PC-3 (cell line): ENCODE data around the gene DAPP1. TPM values are rescaled to one million over a fixed set of nuclear protein-coding genes. Genes with fewer than 3 reads are reported as not detected.

ENCODE experiments used
- ATAC-seq: fragments of 200-7000 bp; cut with Tn5 transposase; 2 replicates; pipeline ENCODE4 v1.9.1; 2020; ENCODE audit warnings: mild to moderate bottlenecking, moderate library complexity
- BruUV-seq: library from RNA; stranded (reverse); fragments of 400-500 nt; replicated peaks from 2 replicates; lab custom pipeline; 2021; lab: Mats Ljungman, UMichigan
- CTCF ChIA-PET: fragments of 300-600 bp; sonication (Branson Sonifier 250); formaldehyde crosslinking; loops from one replicate; lab custom pipeline; 2022; ENCODE audit warnings: antibody characterized with exemption; lab: Charles Lee
- POLR2A ChIA-PET: fragments of 300-600 bp; sonication (Branson Sonifier 250); formaldehyde crosslinking; loops from one replicate; lab custom pipeline; 2022; ENCODE audit warnings: antibody characterized with exemption; ENCODE audit not compliant: unreplicated experiment; lab: Charles Lee
- DNase-seq: peaks from one replicate; pipeline ENCODE4 v3.0.0-alpha.2; 2015
- H2AFZ ChIP-seq: fragments of 300-600 bp; sonication (generic); 2 replicates; pipeline ENCODE4 v1.6.0; 2016; ENCODE audit warnings: antibody characterized with exemption, low read length
- H3F3A ChIP-seq: fragments of 300-600 bp; sonication (generic); one replicate; pipeline ENCODE4 v1.6.0; 2017; ENCODE audit warnings: antibody characterized with exemption, low read length, control low read depth, mild to moderate bottlenecking; ENCODE audit not compliant: unreplicated experiment
- H3K27ac ChIP-seq: fragments of 300-600 bp; sonication (generic); 2 replicates; pipeline ENCODE4 v1.5.1; 2016; ENCODE audit warnings: mild to moderate bottlenecking, low read length
- H3K27me3 ChIP-seq: fragments of 300-600 bp; sonication (generic); 2 replicates; pipeline ENCODE4 v1.6.1; 2016; ENCODE audit warnings: low read length, mixed read lengths
- H3K36me3 ChIP-seq: fragments of 300-600 bp; sonication (generic); 2 replicates; pipeline ENCODE4 v1.6.1; 2016; ENCODE audit warnings: low read depth, mixed run types, low read length, mixed read lengths
- H3K4me1 ChIP-seq: fragments of 300-600 bp; sonication (generic); 2 replicates; pipeline ENCODE4 v1.5.1; 2016; ENCODE audit warnings: low read length; ENCODE audit not compliant: insufficient read depth
- H3K4me2 ChIP-seq: fragments of 300-600 bp; sonication (generic); 2 replicates; pipeline ENCODE4 v1.6.0; 2016; ENCODE audit warnings: low read length
- H3K4me3 ChIP-seq: fragments of 300-600 bp; sonication (generic); 2 replicates; pipeline ENCODE4 v1.5.1; 2016; ENCODE audit warnings: mild to moderate bottlenecking, low read length, mixed read lengths
- H3K79me2 ChIP-seq: fragments of 300-600 bp; sonication (generic); 2 replicates; pipeline ENCODE4 v1.6.1; 2017; ENCODE audit warnings: low read length, mixed read lengths
- H3K9ac ChIP-seq: fragments of 300-600 bp; sonication (generic); 2 replicates; pipeline ENCODE4 v1.6.0; 2016; ENCODE audit warnings: mild to moderate bottlenecking, low read length
- H3K9me2 ChIP-seq: fragments of 300-600 bp; sonication (generic); replicated peaks from 2 replicates; pipeline ENCODE4 v1.6.1; 2016; ENCODE audit warnings: mixed run types, low read length, mixed read lengths
- H3K9me3 ChIP-seq: fragments of 300-600 bp; sonication (generic); 2 replicates; pipeline ENCODE4 v1.6.1; 2016; ENCODE audit warnings: low read length, mixed read lengths
- H4K20me1 ChIP-seq: fragments of 300-600 bp; sonication (generic); 2 replicates; pipeline ENCODE4 v1.6.1; 2016; ENCODE audit warnings: low read length, mixed read lengths
- CTCF ChIP-seq: fragments of 300-600 bp; sonication (generic); conservative IDR thresholded peaks from 2 replicates; pipeline ENCODE4 v1.5.1; 2017; ENCODE audit warnings: antibody characterized with exemption, low read depth, mild to moderate bottlenecking, low read length
- EZH2 ChIP-seq: fragments of 300-600 bp; sonication (generic); IDR thresholded peaks from one replicate; pipeline ENCODE4 v1.6.1; 2017; ENCODE audit warnings: antibody characterized with exemption, mild to moderate bottlenecking, low read length; ENCODE audit not compliant: unreplicated experiment
- EZH2phosphoT487 ChIP-seq: fragments of 300-600 bp; sonication (generic); IDR thresholded peaks from 2 replicates; pipeline ENCODE4 v1.6.1; 2018; ENCODE audit warnings: mild to moderate bottlenecking, antibody characterized with exemption, low read length, borderline replicate concordance
- intact Hi-C: fragments of 100-400 bp; cut with micrococcal nuclease; formaldehyde crosslinking; loops from 2 replicates; pipeline ENCODE4 v1.9.0; 2023
- total RNA-seq: library from RNA; depleted of rRNA; stranded (reverse); fragments of >200 nt; gene quantifications from 2 replicates; pipeline ENCODE4 v1.2.3, GENCODE V29; 2014

DAPP1 gene
- total RNA-seq, 1 experiment from 2014 or later: 11.6 TPM

GRCh38 chr4:99815597-99816011 is 1.0 kb upstream of the DAPP1 start:
- POLR2A ChIA-PET: no interaction called here
- Histone ChIP-seq H2AFZ (no peak overlapping the region), H3K4me2 (peak overlapping the region; percentile 81)

GRCh38 chr4:99817309-99817890 is 773 bp downstream of the DAPP1 start:
- DNase-seq (peak; percentile 53), ATAC-seq (no peak)
- peaks cover 6% of the 10 kb centered on the region for H3F3A ChIP-seq
- H3K79me2 ChIP-seq: peaks cover 50% of the 10 kb centered on the region
- peaks cover 13% of the 10 kb centered on the region for H4K20me1 ChIP-seq
- H3K4me1 ChIP-seq: peaks cover 40% of the 10 kb centered on the region
- no peaks in the 10 kb centered on the region for H3K9me2 ChIP-seq
- peak overlapping the region; percentile 85 for H3K9ac ChIP-seq
- CTCF ChIA-PET: no interaction called here
- no peaks in the 10 kb centered on the region for H3K27me3 ChIP-seq
- no peaks in the 10 kb centered on the region for H3K9me3 ChIP-seq
- H2AFZ ChIP-seq: no peak overlapping the region
- intact Hi-C loops: loop anchor here (5.0 to 10.0 kb wide), 4 partner anchors 45 to 247 kb away; partner anchors contain the start of gene DNAJB14
- H3K4me2 ChIP-seq: peak overlapping the region; percentile 81
- H3K4me3 ChIP-seq: peak overlapping the region; percentile 69
- peak overlapping the region; percentile 99 for H3K27ac ChIP-seq
- no TSS peak for BruUV-seq
- no peaks in the 10 kb centered on the region for H3K36me3 ChIP-seq
- no peak for TF ChIP-seq EZH2
- TF ChIP-seq EZH2phosphoT487: no peak
- no peak for TF ChIP-seq CTCF
- POLR2A ChIA-PET: interaction anchor here (0.7 kb wide), 1 partner anchor 297 kb away, joined by 4 read pairs; no protein-coding TSS in a partner anchor

More at GRCh38 chr4:99815597-99816011, 1.0 kb upstream of the DAPP1 start:
- peak; percentile 85 for ATAC-seq
- H3K4me1 ChIP-seq: peaks cover 40% of the 10 kb centered on the region
- no peaks in the 10 kb centered on the region for H3K36me3 ChIP-seq
- TF ChIP-seq EZH2phosphoT487: no peak
- peaks cover 6% of the 10 kb centered on the region for H3F3A ChIP-seq
- CTCF ChIA-PET: no interaction called here
- H3K9ac ChIP-seq: peak overlapping the region; percentile 85
- no peaks in the 10 kb centered on the region for H3K9me2 ChIP-seq
- intact Hi-C loops: loop anchor here (5.0 to 10.0 kb wide), 4 partner anchors 47 to 249 kb away; partner anchors contain the start of gene DNAJB14
- peaks cover 13% of the 10 kb centered on the region for H4K20me1 ChIP-seq
- H3K9me3 ChIP-seq: no peaks in the 10 kb centered on the region
- DNase-seq: peak; percentile 98
- peaks cover 38% of the 10 kb centered on the region for H3K79me2 ChIP-seq
- H3K27ac ChIP-seq: peak overlapping the region; percentile 99
- H3K4me3 ChIP-seq: no peak overlapping the region
- H3K27me3 ChIP-seq: no peaks in the 10 kb centered on the region
- BruUV-seq: no TSS peak

GRCh38 chr4:99818661-99819060 is 2.0 kb downstream of the DAPP1 start:
- Histone ChIP-seq H3F3A (peaks cover 6% of the 10 kb centered on the region), H3K4me1 (peaks cover 40% of the 10 kb centered on the region), H3K4me2 (peak overlapping the region; percentile 81), H3K9me2 (no peaks in the 10 kb centered on the region), H3K4me3 (peak overlapping the region; percentile 69), H3K79me2 (peaks cover 55% of the 10 kb centered on the region), H3K9ac (no peak overlapping the region), H4K20me1 (peaks cover 13% of the 10 kb centered on the region), H3K9me3 (no peaks in the 10 kb centered on the region), H3K27me3 (no peaks in the 10 kb centered on the region), H3K27ac (no peak overlapping the region), H2AFZ (no peak overlapping the region), H3K36me3 (no peaks in the 10 kb centered on the region)
- ChIA-PET POLR2A (no interaction called here), CTCF (no interaction called here)
- TF ChIP-seq EZH2phosphoT487 (no peak), CTCF (no peak), EZH2 (no peak)
- intact Hi-C loops: loop anchor here (5.0 to 10.0 kb wide), 4 partner anchors 44 to 246 kb away; partner anchors contain the start of gene DNAJB14
- DNase-seq (no peak), ATAC-seq (no peak)
- BruUV-seq: no TSS peak
